GM18868 (cell line): ENCODE data around the gene ZNF174.
A peak's percentile ranks its signal among the peaks of the same experiment; 100 is the strongest.

Experiments
- ATAC-seq: cut with Tn5 transposase; IDR thresholded peaks from one replicate; pipeline ENCODE4 v1.9.1; 2021; ENCODE audit warnings: mild to moderate bottlenecking, moderate library complexity; ENCODE audit not compliant: unreplicated experiment

Gene ZNF174

DNA sequence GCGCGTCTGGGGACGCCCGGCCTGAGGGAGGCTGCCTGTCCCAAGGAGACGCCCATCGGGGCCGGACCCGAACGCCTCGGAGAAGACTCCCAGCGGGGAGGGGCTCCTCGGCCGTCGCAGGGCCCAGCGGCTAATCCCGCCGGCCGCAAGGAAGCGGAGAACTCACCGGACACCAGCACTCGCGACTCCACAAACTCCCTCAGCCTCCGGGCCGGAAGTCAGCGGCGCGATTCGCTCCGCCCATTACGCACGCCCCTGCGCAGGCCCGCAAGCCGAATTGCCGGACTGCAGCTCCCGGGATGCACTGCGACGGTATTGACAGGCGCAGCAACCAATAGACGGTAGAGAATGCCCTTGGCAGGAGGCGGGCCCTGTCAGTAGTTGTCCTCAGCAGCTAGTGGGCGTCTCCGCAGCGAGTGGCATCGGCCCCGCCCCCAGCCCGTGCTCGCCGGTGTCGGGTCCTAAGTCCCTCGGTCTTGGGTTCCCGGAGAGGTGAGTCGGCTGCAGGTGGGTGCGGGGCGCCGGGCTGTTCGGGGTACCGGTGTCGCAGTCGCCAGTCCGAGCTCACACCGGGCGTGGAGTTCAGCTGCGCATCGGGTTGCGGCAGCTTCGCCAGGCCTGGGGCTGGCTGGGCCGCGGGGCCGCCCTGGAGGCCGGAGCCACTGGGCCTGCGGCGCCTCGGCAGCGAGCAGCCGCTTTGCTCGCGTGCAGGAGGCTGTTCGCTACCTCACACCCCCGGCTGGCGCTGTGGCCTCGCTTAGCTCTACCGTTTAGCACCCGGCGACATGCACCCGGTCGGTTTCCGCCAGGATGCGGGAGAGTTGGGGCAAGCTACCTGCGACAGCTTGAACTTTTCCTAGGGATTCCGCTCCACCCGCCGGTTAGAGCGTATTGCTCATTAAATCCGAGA lies at the start of gene ZNF174, which contains the start of gene ZSCAN32:
Gene ZNF174, plus strand, starts transcription at position 437 of the 910 bp plus-strand sequence. CDS start 790 bp downstream, outside the sequence.
Gene ZSCAN32, minus strand, starts transcription at position 226 of the 910 bp plus-strand sequence. CDS start 3,447 bp downstream, outside the sequence.
- peak; percentile 99 for ATAC-seq

DNA sequence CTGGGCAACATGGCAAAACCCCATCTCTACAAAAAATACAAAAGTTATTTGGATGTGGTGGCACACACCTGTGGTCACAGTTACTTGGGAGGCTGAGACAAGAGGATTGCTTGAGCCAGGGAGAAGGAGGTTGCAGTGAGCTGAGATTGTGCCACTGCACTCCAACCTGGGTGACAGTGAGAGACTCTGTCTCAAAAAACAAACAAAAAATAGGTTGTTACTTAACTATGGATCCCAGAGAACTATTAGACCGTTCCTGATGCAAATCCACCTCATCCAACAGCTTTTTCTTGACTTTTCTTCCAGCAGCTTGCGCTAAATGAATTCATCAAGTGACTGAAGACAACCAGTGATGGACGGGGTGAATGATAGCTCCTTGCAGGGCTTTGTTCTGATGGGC lies 45.4 kb upstream of the ZNF174 start, which contains the start of gene OR2C1:
Gene OR2C1, plus strand, starts transcription at position 301 of the 400 bp plus-strand sequence. Its CDS starts 52 bp downstream, at position 353.
- ATAC-seq: no peak

DNA sequence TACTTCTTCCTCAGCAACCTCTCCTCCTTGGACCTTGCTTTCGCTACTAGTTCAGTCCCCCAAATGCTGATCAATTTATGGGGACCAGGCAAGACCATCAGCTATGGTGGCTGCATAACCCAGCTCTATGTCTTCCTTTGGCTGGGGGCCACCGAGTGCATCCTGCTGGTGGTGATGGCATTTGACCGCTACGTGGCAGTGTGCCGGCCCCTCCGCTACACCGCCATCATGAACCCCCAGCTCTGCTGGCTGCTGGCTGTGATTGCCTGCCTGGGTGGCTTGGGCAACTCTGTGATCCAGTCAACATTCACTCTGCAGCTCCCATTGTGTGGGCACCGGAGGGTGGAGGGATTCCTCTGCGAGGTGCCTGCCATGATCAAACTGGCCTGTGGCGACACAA lies 44.9 kb upstream of the ZNF174 start:
- no peak for ATAC-seq

DNA sequence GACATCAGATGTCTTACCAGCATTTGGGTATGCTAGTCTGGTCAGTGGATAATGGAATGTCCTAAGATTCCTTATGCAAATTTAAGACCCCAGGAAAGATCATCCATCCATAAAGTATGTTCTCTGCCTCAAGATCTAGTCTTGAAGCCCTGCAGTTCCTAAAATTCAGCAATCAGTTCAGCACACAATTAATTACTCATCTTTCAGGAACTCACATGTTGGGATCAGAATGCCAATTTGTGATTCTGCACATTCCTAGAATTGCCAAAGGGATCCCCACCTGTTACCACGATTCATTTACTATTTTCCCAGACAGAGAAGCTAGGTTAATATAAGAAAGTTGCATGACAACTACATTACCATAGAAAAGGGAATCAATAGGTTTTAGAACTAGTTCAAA lies 42.1 kb upstream of the ZNF174 start:
- ATAC-seq: no peak

DNA sequence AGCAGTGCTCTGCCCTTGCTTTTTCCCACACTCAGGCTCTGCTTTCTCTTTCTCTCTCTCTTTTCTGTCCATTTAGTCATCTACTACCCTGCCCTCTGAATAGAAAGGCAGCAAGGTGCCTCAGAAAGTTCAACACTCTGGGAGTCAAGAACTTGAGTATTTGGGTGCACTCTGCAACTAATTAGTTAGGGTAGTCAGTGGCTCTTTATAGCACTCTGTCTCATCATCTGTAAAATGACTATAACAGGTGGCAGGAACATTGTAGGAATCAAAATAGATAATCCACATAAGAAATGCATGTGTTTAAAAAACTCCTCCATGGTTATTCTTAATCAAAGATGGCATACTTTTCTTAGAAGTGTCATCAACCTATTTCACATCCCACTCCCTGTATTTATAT lies 38.1 kb upstream of the ZNF174 start:
- ATAC-seq: no peak

DNA sequence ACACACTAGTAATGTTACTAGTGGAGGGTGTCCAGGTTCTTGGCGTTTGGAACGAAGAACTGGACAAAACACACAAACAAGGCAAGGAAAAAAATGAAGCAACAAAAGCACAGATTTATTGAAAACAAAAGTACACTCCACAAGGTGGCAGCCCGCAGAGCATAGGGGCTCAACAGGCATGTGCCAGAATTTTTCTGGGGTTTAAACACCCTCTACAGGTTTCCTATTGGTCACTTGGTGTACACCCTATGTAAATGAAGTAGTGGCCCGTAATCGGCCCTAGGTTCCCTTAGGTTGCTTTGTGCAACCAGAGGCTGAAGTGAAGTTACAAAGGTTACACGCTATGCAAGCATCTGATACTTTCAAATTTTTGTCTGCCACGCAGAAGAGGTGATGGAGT lies 37.2 kb upstream of the ZNF174 start:
- ATAC-seq: no peak

DNA sequence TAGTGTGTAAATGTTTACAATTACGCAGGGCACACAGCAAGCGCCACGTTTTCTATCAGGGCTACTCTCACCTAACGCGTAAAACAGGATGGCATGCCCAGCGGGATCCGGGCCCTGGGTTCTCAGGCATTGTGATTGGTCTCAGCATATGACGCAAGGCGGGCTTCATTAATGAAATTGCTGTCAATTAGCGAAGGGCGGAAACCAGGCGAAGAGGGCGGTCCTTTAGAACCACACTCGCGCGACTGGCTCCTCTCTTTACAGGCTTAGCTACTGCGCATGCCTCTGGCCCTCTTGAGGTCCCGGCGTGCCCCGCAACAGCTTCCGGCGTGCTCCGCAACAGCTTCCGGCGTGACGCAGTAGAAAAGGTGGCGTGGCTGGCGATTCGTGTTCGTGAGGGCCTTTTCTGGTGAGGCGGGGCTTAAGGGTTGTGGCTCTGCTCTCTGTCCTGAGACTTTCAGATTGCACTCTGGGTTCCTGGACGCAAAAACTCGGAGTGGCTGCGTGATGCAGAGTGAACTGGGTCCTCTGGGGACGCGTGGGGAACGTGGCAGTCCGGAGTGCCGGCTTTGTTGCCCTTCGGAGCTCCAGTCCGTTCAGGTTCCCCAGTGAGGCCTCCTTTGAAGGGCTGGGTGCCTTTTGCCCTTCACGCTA lies 36.1 kb upstream of the ZNF174 start:
- ATAC-seq: no peak

DNA sequence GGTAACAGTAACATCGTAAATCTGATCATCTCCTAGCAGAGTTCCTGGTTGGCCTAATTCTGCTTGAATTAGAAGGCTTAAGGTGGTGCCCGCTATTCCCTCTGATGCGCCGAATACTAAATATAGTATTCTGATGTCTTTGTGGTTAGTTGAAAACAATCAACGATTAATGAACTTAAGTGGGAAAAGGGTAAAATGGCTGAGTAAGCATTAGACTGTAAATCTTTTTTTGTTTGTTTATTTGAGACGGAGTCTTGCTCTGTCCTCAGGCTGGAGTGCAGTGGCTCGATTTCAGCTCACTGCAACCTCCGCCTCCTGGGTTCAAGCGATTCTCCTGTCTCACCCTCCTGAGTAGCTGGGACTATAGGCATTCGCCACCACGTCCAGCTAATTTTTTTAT lies 31.9 kb upstream of the ZNF174 start:
- no peak for ATAC-seq

DNA sequence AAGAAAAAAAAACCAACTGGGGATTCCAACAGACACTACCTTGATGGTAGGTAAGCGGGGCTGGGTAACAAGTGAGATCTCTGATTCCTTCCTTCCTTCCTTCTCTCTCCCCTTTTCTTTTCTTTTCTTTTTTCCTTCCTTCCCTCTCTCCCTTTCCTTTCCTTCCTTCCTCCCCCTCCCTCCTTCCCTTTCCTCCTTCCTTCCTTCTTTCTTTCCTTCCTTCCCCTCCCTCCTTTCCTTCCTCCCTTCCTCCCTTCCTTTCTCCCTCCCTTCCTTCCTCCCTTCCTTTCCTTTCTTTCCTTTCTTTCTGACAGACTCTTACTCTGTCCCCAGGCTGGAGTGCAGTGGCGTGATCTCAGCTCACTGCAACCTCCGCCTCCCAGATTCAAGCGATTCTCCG lies 25.3 kb upstream of the ZNF174 start:
- no peak for ATAC-seq

DNA sequence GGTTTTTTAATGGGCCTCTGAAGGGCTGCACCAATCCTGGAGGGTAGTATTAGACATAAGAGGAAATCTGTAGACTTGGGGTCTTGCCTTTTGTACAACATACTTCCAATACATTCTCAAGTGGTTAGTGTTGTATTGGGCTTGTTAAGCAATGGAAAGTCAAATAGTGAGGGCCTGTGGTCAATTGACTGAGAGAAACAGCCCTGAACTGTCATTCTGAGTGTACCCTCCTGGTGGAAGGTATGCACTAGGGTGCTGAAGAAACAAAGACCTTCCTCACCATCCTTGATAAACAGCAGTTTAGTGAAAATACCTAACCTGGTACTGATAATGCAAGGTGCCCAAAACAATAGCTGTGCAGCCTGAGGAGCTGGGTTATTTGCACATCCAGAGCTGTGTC lies 23.1 kb upstream of the ZNF174 start:
- no peak for ATAC-seq

DNA sequence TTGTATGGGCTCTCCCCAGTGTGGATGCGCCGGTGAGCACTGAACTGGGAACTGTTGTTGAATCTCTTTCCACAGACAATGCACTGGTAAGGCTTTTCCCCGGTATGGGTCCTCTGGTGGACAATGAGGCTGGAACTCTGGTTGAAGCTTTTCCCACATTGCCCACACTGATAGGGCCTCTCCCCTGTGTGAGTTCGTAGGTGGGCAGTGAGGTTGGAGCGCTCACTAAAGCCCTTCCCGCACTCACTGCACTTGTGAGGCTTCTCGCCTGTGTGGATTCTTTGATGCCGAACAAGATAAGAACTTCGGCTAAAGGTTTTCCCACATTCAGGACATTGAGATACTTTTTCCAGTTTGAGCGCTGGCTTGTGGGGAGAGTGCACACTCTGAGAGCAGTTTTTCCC lies 18.0 kb upstream of the ZNF174 start:
- ATAC-seq: no peak

DNA sequence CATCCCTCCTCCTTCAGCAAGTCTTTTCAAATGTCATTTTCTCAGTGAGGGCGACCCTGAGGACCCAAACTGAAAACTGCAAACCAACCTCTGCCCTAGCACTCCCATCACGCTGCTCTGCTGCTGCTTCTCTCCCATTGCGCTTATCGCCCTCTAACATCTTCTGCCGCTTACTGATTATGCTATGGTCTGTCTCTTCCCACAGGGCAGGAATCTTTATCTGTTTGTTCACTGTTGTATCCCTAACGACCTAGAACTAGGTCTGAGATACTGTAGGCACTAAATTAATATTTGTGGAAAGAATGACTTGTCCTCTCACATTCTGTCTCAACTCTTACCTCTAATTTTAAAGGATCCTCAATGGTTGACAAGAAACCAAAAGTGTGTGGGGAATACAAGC lies 12.7 kb upstream of the ZNF174 start:
- ATAC-seq: no peak

DNA sequence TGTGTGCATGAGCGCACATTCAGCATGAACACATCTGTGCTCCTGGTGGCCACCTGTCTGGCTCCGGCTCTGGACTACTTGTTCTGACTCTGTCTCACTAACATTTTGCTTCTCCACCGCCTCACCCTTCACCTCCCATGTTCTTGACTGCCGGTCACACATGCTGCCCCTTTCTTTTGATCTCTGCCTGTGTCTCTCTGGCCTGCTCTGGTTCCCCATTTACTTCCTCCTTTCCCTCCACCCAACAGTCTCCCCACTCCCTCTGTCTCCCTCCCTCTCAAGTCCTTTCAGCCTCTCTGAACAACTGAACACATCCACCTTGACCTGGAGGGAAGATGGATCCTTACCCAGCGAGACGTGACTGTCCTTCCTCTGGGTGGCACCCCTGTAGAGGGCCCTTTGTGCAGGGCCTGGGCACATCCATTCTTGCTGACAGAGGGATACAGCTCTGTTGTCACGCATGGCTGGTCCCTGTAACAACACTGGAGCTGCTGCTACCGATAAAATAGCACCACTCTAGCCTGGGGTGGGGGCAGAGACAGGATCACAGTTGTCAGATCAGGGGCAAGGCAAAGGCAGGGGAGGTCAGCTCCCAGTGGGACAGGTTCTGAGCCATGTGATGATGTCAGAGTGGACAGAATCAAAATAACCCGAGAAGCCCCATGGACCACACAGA lies 11.2 kb upstream of the ZNF174 start:
- no peak for ATAC-seq

DNA sequence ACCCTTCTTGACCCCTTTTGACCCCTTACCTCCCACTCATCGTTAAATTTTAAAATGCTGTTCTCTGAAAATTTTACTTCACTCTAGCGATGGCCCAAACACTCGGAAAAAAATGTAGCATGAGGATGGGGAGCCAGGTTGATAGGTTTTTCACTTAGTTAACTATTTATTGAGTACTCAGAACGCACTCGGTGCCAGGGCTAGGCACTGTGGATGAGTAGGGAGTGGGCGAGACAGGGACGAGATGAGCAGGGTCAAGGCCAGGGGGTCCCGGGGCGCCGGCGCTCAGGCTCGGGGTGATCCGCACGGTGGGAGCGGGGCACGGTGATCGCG lies 603 bp upstream of the ZNF174 start:
- no peak for ATAC-seq

DNA sequence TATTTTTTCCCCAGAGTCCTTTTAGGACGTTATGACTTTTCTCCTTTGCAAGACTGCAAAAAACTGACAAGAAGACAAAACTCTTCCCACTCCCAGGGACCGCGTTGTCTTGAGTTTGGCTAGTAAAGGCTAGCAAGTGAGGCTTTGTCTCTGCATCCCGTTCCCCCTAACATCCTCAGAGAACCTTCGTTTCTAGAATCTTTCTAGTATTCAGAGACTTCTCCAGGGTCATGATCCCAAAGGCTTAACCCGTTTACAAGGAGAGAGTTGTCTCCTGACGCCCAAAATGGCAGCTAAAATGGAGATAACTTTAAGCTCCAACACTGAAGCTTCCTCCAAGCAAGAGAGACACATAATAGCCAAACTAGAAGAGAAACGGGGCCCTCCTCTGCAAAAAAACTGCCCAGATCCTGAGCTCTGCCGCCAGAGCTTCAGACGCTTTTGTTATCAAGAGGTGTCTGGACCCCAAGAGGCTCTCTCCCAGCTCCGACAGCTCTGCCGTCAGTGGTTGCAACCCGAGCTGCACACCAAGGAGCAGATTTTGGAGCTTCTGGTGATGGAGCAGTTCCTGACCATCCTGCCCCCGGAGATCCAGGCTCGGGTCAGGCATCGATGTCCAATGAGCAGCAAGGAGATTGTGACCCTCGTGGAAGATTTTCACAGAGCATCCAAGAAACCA lies 843 bp downstream of the ZNF174 start:
- no peak for ATAC-seq

DNA sequence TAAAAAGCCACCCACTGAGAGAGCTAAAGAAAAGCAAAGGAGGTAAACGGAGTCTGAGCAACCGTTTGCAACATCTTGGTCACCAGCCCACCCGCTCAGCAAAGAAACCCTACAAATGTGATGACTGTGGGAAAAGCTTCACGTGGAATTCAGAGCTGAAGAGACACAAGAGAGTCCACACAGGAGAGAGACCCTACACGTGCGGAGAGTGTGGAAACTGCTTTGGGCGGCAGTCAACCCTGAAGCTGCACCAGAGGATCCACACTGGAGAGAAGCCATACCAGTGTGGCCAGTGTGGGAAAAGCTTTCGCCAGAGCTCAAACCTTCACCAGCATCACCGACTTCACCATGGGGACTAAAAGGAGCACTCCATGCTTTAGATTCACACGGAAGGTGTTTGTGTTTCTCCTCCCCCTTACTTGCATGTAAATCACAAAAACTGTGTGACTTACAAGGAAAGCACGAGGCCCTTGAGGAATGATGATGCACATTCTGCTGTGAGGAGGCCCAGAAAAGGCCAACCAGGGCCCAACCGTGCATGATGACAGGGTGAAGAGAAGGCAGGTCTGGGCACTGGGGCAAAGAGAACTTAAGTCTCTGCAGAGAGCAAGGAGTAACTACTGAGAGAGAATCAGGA lies 7.7 kb downstream of the ZNF174 start:
- no peak for ATAC-seq

DNA sequence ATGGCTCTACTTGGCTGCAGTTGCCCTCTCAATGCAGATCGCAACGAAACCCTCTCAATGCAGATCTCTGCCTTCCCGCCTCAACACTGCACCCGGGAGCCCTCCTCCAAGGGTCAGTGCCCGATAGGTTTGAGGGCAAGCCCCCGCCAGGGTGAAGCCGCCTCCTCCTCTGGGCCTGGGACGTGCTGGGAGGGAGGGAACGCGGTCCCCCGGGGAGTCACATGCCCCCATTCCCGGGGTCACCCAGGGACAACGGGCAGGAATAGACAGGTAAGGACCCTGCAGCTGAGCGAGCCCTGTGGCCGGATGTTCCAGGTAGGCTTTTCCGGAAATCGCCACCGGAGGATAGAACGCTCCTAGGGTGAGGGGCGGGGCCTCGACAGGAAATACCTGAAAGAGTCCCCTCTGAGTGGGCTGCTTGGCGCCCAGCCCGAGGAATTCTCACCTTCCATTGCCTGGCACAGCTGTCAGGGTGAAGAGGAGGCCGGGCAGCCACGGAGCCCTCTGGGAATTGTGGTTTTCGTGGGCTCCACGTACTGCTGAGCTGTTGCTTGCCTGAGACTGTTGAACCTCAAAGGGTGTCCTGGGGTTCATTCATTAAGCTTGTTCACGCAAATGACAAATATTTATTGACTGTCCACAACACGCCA lies 12.8 kb downstream of the ZNF174 start:
- ATAC-seq: no peak

DNA sequence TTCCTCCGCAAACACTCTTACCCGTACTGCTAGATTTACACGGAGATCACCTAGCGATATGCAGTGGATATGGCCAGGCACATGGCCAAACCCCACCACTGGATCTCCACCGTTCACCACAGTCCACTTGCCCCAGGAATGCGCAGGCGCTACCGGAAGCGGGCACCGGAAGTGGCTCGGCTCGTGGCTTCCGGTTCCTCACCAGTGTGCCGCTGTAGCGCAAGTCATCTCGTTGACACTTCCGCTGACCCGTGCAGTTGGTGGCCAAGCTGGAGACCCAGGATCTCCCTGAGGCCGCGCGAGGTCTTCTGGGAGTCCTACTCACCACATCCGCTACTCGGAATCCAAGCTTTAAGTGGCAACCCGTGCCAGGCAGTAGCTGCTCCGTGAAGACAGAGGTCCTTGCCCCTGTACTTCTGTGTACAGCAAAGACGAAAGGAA lies 30.8 kb downstream of the ZNF174 start:
- no peak for ATAC-seq

DNA sequence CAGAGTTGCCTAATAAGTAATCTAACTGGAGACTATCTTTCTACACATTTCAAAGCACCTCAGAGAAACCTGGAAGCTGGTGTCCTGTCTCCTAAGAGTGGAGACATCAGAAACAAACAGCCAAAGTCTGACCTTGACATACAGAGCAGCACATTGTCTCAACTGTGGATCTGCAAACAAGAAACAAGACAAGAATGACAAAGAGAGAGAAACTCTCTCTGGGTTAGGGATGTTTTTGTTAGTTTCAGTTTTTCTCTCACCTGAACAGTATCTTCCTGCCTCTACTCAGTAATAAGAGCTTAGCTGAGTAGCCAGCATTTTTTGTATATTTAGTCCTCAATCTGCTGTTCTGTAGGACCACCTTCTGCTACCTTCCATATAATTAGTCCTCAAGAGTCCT lies 33.4 kb downstream of the ZNF174 start:
- no peak for ATAC-seq

DNA sequence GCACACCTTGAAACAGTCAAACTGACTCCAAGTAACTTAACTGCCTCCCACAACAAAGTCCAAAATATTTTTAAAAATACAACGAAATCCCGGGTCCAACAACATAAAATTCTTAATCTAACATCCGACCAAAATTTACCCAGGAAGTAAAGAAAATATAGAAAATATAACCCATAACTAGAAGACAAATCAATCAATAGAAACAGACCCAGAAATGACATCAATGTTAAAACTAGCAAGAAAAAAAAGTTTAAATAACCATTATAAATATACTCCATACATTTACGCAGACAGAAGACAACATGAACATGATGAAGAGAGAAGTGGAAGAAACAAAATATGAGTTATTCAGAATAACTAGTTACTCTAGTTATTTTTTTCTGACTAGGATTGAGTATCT lies 38.6 kb downstream of the ZNF174 start:
- no peak for ATAC-seq
